LNCAP (cell line): ENCODE measurements around the gene COL13A1.

Source experiments
- CTCF ChIP-seq: fragments of 450-650 bp; IDR thresholded peaks from 2 replicates; pipeline ENCODE4 v1.5.1; 2017; ENCODE audit warnings: mild to moderate bottlenecking

The COL13A1 gene

GRCh38 chr10:69801434-69802315 lies at the start of gene COL13A1:
TSS of gene COL13A1 (plus strand) at chr10:69801906. CDS start at chr10:69802424, 518 bp downstream.
- TF ChIP-seq CTCF = no peak

GRCh38 chr10:69752479-69752878 lies 49.2 kb upstream of the COL13A1 start:
- no peak for TF ChIP-seq CTCF

GRCh38 chr10:69756279-69756678 lies 45.4 kb upstream of the COL13A1 start:
- no peak for TF ChIP-seq CTCF

- TF ChIP-seq CTCF = no peak
Observed at GRCh38 chr10:69757206-69757552, 44.5 kb upstream of the COL13A1 start.

- TF ChIP-seq CTCF = no peak
Observed at GRCh38 chr10:69757553-69758309, 44.0 kb upstream of the COL13A1 start.

- TF ChIP-seq CTCF = no peak
Observed at GRCh38 chr10:69758310-69758728, 43.4 kb upstream of the COL13A1 start.

GRCh38 chr10:69759641-69760040 lies 42.1 kb upstream of the COL13A1 start:
- no peak for TF ChIP-seq CTCF
